GM21390 (cell line): ENCODE results near the gene TCOF1.
"Not testable (repeated sequence)": the region's sequence is repeated elsewhere in the genome, so short reads cannot be mapped to it uniquely, and the experiment has no call there.

Experiments
- ATAC-seq: cut with Tn5 transposase; IDR thresholded peaks from one replicate; pipeline ENCODE4 v1.9.1; 2021; ENCODE audit not compliant: unreplicated experiment

The TCOF1 gene

GRCh38 chr5:150404121-150404520, 46.6 kb downstream of the TCOF1 start:
- ATAC-seq: no peak

DNA sequence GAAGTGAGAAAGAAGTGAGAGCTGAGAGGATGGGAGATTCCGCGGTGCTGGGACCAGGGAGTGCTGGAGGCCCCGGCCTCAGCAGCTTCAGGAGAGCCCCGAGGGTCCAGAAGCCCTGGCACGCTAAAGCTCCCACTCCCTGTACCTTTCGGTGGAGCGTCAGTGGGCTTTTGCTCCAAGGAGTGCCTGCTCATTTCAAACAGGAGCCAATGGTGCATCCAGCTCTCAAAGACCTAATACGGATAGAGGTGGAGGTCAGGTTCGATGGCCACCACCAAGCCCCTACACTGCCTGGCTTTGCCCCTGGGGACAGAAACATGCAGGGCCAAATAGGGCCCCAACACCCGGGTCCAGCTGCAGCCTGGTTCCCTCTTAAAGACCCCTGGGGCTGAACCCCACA, 47.0 kb downstream of the TCOF1 start:
- no peak for ATAC-seq

DNA sequence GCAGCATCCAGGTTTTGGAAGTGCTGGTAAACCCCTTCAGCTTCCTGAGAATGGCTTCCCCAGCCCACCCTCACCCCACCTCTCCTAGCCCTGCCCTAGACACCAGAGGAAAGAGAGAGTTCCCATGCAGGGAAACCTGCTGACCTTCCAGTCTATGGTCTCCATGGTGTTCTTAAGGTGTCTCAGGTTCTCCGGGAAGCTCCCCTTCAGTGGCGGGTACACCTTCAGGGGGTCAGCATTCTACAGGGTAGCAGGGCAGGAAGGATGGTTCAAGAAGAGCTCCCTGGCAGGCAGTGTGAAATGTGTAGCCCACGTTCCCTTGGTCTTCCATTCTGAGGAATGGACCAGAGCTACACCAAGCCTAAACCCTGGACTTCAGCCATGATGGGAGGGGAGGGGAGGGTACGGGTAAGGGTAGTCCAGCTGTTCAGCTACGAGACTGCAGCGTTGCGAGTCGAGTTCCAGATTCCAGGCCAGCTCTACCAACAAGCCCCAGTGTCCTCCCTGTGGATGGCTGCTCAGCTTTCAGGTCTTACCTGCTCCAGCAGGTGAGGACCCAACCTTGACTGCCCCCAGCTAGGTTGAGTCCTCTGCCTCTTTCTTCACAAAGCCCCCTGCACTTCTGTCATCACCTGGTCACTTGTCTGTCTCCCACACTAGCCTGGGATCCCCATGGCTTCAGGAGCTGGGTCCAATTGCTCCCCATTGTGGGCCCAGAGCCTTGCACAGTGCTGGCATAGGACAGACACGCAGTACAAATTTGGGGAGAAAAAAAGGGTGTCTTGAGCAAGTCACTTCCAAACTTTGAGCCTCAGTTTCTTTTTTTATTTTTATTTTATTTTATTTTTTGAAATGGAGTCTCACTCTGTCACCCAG, 47.7 kb downstream of the TCOF1 start:
- ATAC-seq: no peak

- no peak for ATAC-seq
Observed at GRCh38 chr5:150406103-150406722, 48.7 kb downstream of the TCOF1 start.

DNA sequence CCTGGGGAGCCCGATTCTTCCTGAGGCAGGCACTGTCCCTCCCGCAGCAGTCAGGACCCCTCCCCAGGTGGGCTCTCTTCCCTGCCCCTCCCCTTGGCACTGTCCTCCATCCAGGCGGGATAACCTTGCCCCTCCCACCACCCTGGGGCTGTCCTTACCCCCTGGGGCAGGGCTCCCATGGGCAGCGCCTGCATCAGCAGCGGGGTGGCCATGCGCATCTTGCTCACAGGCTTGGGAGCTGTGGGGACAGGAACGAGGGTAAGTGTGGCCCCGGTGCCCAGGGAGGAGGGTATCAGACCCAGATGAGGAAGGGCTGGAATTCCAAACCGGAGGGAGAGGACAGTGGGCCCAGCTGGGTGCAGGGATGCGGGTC, 49.2 kb downstream of the TCOF1 start:
- ATAC-seq: no peak

DNA sequence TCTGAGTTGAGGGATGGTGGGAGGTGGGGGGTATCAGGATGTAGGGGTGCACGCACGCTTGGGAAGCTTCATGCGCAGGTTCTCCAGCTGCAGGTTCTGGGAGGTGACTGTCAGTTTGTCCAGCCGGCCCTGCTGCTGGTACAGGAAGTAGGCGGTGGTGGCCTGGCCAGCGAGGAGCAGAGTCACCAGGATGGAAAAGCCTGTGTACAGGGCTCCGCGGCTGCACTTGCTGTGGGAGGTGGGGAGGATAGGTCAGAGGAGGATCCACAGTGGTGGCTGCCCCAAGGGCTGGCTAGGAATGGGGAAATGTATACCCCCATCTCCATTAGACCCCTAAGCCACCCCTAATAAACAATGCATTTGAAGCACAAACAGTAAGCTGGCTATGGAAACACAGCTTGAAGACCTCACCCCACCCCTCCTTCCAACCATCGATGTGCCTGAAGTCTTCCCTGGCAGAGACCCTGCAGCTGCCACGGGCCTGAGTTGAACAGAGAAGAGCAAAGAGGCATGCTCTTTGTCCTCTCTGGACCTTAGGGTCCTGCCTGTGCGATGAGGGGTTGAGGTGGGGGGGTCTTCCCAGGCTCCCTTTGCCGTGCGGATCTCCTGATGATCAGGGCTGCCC, 49.7 kb downstream of the TCOF1 start:
- no peak for ATAC-seq

- ATAC-seq: no peak
Observed at GRCh38 chr5:150408231-150408943, 50.9 kb downstream of the TCOF1 start.

DNA sequence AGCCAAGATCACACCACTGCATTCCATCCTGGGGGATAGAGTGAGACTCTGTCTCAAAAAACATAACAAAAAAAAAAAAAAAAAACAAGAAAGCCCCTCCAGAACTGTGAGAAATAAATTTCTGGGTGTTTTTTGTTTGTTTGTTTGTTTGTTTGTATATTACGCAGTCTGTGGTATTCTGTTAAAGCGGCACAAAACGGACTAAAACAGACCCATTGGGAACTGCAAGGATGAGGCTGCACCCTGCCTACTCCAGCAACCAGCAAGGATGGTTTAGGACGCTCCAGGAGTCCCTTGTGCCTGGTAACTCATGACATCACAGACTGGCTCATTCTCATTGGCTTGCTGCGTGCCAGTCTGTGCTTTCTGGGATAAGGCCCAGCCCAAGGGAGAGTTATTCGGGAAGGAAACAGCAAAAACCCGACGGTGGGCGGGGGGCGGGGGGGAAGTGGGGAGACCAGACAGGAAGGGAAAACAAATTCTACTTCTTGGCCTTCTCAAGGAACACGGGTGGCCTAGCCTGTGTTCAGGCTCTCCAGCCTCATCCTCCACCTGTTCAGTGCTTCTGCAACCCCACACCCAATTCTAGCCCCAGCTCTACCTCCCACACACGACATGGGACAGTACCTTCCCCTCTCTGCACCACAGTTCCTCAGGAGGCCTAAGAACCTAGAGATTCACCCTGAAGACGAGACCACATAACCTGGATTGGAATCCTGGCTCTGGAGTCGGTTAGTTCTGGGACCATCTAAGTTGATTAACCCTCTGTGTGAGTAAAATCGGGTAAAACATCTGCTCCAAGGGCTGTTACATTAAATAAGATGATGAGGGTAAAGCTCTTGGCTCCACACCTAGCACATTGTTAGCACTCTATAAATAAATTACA, 52.4 kb downstream of the TCOF1 start:
- peak; percentile 35 for ATAC-seq

GRCh38 chr5:150410524-150411244, 53.2 kb downstream of the TCOF1 start:
- no peak for ATAC-seq

DNA sequence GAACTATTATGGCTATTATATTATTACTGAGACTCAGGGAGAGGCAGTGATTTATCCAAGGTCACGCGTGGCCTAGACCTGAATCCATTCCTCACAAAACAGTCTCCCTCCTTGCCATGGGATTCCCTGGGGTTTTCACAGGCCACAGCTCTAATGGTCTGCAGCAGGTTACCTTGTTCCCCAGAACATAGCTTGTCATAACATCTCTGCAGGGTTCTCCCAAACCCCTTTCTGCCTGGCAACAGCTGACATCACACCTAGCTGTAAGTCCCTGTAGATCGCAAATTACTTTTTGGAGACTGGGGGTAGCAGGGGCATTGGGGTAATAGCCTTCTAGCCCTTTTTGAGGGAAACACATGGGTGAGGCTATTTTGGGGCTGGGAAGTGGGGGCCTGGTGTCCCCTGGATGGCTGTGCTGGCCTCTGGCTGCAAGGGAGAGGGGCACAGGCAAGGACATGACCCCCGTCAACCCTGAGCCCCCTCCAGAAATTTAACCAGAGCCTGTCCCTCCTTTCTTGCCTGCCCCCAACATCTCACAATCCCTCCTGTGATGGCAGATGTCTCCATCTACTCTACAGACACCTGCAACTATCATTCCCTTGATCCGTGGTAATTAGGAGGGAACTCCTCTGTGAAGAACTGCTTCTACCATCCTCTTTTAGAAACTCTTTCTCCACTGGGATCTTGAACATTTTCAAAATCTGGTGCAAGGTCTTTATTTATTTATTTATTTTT, 53.9 kb downstream of the TCOF1 start:
- no peak for ATAC-seq

DNA sequence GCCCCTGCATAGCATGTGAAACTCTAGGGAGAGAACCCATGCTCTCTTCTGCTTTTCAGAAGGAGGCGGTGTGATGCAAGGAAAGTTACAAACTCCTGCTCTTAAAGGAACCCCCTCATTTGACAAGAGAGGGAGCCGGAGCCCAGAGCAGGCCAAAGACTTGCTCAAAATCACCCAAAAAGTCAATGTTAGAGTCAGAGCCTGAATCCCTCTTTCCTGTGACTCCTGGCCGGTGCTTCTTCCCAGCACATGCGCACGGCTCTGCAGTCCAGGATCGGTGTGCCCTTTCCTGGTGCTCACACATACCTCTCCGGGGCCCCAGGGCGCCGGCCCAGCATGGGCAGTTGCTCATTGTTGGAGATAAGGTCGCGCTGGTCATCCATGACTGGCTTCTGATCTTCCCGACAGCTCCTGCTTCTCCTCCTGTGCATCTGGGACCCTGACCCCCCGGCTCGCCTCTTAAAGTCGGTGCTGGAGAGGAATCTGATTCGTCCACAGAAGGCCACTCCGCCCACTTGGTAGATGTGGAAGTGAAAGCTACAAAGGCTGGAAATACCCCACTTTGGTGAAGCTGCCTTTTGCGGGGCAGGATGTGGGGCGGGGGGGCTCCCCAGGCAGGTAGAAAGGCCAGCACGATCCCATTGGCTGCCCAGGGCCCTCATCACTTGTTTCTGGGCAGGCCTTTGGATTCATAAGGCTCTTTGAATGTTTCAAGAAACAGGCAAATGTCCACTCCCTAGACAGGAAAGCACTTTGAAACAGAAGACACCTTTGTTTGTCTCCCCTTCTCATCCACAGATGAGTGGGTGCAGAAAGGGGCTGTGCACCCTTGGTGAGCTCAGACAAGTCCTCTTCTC, 55.0 kb downstream of the TCOF1 start, which contains the start of gene CD74:
CD74 (minus strand) TSS at position 592 of the 857 bp plus-strand sequence; CDS start at position 431, 161 bp downstream.
- ATAC-seq: peak; percentile 68

GRCh38 chr5:150413176-150413901, 55.8 kb downstream of the TCOF1 start:
- no peak for ATAC-seq

DNA sequence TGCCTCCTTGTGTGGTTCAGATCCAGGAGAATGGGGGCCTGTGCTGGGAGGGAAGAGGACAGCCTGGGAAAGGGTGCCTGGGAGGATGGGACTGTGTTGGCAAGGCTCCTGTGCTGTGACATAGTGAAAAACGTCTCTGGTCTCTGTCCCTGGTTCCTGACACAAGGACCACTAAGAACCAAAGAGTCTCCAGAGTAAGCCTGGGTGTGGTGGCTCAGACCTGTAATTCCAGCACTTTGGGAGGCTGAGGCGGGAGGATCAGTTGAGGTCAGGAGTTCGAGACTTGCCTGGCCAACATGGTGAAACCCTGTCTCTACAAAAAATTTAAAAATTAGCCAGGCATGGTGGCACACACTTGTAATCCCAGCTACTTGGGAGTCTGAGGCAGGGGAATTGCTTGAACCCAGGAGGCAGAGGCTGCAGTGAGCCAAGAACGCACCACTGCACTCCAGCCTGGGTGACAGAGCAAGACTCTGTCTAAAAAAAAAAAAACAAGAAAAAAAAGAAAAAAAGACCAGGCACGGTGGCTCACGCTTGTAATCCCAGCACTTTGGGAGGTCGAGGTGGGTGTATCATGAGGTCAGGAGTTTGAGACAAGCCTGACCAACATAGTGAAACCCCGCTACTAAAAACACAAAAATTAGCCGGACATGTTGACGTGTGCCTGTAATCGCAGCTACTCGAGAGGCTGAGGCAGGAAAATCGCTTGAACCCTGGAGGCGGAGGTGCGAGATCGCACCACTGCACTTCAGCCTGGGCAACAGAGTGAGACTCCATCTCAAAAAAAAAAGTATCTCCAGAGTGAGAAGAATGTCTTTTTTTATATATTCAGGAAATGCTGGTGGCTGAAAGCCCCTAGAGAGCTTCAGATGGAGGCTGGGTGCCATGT, 56.6 kb downstream of the TCOF1 start:
- not testable (repeated sequence) for ATAC-seq

DNA sequence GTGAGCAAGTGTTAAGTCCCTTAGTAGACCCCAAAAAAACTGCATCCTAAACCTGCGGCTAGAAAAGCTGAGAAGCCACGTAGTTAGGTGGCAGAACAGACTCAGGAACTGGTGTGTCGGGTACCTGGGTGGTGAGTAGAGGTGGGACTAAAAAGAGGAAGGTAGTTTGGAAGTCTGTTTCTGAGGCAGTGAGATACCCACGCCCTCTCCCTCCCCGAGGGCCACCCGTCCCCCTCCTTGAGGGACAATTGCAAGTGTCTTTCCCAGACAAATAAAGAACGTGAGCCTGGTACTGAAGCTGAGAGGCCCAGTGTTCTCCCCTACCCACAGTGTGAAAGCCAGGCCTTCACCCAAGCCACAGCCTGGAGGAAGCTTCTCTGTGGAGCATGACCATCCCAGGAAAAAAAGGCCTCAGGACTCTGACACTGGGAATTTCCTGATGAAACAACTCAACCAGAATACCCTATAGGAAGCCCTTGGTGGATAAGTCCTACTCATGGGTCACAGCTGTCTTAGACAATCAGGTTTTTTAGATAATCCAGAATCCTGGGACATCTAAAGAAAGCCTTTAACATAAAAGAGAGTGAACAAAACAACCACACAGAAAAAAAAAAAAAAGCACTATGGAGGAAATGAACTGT, 62.3 kb downstream of the TCOF1 start:
- ATAC-seq: no peak

DNA sequence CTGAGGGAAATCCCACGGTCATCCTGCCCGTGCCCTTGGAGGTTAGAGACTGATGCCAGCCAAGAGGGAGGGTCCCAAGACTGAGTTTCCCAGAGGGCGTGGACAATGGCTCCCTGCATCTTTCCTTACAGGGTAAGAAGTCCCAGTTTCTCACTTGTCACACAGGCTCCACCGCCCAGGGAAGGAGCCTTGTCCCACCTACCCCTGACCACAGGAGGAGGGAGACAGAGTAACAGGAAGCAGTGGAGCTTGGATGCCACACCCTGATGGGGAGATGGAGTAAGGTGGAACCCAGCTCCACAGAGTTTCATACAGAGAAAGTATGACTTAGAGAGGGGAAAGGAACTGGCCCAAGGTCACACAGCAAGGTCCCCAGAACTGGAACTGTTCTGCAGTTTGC, 64.6 kb downstream of the TCOF1 start:
- ATAC-seq: no peak

DNA sequence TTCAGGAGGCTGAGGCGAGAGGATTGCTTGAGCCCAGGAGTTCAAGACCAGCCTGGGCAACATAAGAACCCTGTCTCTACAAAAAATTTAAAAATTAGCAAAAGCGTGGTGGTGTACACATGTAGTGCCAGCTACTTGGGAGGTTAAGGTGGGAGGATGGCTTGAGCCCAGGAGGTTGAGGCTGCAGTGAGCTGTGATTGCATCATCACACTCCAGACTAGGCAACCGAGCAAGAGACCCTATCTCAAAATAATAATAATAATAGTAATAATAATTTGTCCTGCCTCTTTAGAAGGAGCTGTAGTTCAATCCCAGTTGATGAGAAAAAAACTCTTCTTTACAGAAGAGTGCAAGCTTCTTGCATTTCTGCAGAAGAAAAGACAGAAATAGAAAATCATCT, 65.3 kb downstream of the TCOF1 start:
- ATAC-seq: no peak
